Effector memory CD4-positive, alpha-beta T cell (primary cell): ENCODE data around the gene ERICH2.

ENCODE experiments used
- DNase-seq, 3 donors: peaks; one replicate each; pipeline ENCODE4 v3.0.0-alpha.2; 2020
- H3K27ac ChIP-seq: 2 replicates; pipeline ENCODE4 v1.7.0; 2013; ENCODE audit warnings: mild to moderate bottlenecking, low read length, moderate library complexity; ENCODE audit not compliant: insufficient read depth, poor library complexity, severe bottlenecking
- H3K27me3 ChIP-seq: replicated peaks from 2 replicates; pipeline ENCODE4 v1.7.0; 2013; ENCODE audit warnings: mild to moderate bottlenecking, low read length; ENCODE audit not compliant: insufficient read depth, control insufficient read depth, poor library complexity, severe bottlenecking
- H3K36me3 ChIP-seq: 2 replicates; pipeline ENCODE4 v1.7.0; 2013; ENCODE audit warnings: mild to moderate bottlenecking, low read length, moderate library complexity; ENCODE audit not compliant: control insufficient read depth, insufficient read depth
- H3K4me1 ChIP-seq: 2 replicates; pipeline ENCODE4 v1.7.0; 2013; ENCODE audit warnings: low read length, mild to moderate bottlenecking; ENCODE audit not compliant: control insufficient read depth, insufficient read depth, poor library complexity, severe bottlenecking
- H3K4me3 ChIP-seq: 2 replicates; pipeline ENCODE4 v1.7.0; 2013; ENCODE audit warnings: low read length, low read depth, mild to moderate bottlenecking; ENCODE audit not compliant: insufficient read depth, poor library complexity, severe bottlenecking
- H3K9me3 ChIP-seq: 2 replicates; pipeline ENCODE4 v1.7.0; 2013; ENCODE audit warnings: mild to moderate bottlenecking, low read length, moderate library complexity; ENCODE audit not compliant: control insufficient read depth

The ERICH2 gene

DNA sequence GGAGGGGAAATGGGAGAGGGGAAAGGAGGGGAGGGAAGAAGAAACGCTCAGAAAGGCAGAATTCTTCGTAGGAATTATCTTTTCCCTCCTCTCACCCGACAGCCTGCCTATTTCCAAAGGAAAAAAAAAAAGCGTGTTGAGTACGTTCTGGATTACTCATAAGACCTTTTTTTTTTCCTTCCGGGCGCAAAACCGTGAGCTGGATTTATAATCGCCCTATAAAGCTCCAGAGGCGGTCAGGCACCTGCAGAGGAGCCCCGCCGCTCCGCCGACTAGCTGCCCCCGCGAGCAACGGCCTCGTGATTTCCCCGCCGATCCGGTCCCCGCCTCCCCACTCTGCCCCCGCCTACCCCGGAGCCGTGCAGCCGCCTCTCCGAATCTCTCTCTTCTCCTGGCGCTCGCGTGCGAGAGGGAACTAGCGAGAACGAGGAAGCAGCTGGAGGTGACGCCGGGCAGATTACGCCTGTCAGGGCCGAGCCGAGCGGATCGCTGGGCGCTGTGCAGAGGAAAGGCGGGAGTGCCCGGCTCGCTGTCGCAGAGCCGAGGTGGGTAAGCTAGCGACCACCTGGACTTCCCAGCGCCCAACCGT lies 46.4 kb downstream of the ERICH2 start, which contains the start of gene GAD1:
GAD1 (plus strand) TSS at position 384 of the 589 bp plus-strand sequence. CDS start 1,705 bp downstream, outside the sequence.
- peaks cover 78% of the 10 kb centered on the region for H3K27me3 ChIP-seq
- H3K36me3 ChIP-seq, result no peaks in the 10 kb centered on the region
- peak within 1 kb of the TSS; percentile 55 for H3K4me3 ChIP-seq
- H3K4me1 ChIP-seq, result peaks cover 56% of the 10 kb centered on the region
- no peaks in the 10 kb centered on the region for H3K9me3 ChIP-seq
- H3K27ac ChIP-seq, result no peak within 1 kb of the TSS
- DNase-seq, result peak; percentile 15 to 24 (median 17)

DNA sequence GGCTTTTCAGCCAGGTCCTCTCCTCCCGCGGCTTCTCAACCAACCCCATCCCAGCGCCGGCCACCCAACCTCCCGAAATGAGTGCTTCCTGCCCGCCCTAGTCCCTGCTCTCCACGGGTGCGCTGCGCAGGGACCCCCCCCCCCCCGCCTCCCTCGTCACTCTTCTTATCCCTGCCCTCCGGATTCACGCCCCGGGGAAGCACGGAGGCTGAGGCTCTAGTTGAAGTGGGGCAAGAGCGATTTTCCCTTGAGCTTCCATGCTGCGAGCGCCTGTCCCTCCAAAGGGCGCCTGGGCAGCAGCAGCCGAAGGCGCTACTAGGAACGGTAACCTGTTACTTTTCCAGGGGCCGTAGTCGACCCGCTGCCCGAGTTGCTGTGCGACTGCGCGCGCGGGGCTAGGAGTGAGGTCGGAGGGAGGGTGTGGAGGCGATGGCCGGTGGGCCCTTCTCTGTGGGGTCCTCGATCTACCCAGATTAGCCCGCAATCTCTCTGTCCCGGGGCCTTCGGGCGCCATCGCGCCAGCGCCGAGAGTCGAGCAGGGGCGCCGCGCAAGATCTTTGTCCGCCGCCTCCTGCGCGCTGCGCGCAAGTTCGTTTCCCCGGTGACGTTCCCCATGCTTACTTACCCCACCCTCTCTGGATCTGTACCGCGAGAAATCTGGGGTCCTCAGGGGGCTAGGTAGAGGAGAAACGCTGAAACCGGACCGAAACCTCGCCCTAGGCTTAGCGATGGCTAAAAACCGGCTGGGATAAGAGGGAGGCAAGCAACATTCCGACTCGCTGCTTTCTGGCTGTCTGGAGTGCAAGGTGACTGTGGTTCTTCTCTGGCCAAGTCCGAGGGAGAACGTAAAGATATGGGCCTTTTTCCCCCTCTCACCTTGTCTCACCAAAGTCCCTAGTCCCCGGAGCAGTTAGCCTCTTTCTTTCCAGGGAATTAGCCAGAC lies 47.2 kb downstream of the ERICH2 start:
- peaks cover 63% of the 10 kb centered on the region for H3K4me1 ChIP-seq
- H3K27me3 ChIP-seq, result peaks cover 86% of the 10 kb centered on the region
- H3K9me3 ChIP-seq, result no peaks in the 10 kb centered on the region
- no peaks in the 10 kb centered on the region for H3K36me3 ChIP-seq
- H3K27ac ChIP-seq, result no peak overlapping the region
- peak overlapping the region; percentile 55 for H3K4me3 ChIP-seq
- DNase-seq, result no peak

DNA sequence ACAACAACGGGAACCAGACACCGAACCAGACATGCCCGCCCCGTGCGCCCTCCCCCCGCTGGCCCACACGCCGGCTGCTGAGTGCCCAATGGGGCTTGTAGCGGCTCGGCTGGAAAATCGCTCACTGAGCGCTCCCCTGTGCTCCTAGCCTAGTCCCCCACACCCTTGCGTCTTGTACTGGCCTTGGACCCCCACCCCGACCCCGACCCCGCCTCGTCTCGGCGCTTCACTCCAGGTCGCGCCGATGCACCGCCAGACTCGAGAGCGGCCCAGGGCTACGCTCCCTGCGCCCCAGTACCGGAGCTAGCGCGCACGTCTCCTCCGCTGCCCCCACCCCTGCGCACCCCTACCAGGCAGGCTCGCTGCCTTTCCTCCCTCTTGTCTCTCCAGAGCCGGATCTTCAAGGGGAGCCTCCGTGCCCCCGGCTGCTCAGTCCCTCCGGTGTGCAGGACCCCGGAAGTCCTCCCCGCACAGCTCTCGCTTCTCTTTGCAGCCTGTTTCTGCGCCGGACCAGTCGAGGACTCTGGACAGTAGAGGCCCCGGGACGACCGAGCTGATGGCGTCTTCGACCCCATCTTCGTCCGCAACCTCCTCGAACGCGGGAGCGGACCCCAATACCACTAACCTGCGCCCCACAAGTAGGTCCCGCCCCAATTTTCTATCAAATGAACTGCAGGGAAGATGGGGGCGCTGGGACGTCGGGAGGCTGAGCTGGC lies 48.0 kb downstream of the ERICH2 start:
- Histone ChIP-seq H3K27me3 (peaks cover 94% of the 10 kb centered on the region), H3K4me1 (peaks cover 72% of the 10 kb centered on the region), H3K27ac (no peak overlapping the region), H3K9me3 (no peaks in the 10 kb centered on the region), H3K36me3 (no peaks in the 10 kb centered on the region), H3K4me3 (peak overlapping the region; percentile 55)
- DNase-seq, result no peak

DNA sequence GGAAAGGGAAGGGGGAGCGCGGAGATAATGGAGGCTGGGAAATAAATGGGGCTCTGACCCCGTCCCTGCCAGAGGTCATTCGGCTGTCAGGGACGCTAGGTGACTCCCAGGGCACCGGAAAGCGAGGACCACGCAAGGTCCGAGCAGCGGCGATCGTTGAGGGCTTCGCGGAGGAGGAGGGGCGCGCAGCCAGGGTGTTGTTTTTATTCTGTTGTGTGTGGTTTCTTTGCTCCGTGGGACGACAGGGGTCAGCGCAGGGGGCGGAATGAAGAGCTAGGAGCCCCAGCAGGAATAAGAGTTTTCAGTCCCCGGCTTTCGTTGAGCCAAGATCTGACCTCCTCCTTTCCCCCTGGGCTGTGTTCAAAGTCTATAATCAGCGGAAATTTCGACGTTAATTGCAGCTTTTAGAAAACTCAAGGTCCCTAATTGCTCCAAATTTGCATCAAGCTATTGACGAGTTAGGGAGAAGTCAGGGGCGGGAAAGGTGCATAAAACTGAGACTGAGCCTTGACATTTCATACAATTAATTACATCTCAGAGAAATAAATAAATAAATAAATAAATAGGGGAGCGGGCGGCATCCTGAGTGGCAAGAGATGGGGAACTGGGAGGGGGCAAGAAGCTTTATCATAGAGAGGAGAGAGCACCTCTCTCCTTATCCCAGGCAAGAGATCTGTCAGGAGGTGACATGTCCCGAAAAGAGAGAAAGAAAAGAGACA lies 48.7 kb downstream of the ERICH2 start:
- Histone ChIP-seq H3K4me1 (peaks cover 75% of the 10 kb centered on the region), H3K9me3 (no peaks in the 10 kb centered on the region), H3K27ac (no peak overlapping the region), H3K36me3 (no peaks in the 10 kb centered on the region), H3K4me3 (peak overlapping the region; percentile 55), H3K27me3 (peaks cover 94% of the 10 kb centered on the region)
- no peak for DNase-seq

DNA sequence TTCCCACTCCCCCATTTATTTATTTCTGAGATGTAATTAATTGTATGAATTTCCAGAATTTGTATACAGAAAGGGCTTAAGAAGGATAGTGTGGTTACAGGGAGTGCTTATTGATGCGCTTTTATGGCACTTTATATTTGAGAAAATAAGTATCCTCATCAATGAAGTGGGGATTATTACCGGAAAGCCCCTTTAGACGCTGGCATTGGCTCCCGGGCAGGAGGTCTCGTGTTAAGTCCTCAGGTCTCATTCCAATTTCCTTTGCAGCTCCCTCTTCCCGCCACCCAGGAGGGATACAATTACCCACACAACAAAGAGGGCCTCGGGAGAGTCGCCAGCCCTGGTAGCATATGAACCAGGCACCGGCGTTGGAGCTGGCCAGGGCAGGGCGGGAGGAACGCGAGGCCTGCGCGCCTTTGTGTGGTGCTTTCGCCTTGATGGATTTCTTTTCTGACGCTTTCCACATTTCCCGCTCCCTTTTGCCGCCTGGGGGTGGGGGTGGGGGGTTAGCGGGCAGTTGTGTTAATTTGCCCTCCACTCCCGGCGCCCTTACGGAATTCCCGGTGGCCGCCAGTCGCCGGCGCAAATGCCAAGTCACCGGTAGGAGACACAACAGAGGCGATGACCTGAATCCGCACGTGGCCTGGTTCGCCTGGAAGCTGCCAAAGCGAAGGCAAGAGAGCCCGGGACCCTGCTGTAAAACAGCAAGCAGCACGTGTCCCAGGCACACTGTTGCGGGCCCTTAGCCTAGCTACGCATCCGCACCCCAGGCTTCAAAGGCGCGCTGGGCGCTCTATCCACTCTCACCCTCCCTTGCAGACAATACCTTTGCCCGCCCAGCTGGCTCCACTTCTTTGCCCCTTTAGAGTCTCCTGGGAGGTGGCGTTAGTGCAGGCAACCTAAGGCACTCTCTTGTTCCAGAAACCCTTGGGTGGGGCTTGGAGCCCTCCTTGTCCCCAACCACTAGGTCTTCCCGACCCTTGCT lies 49.8 kb downstream of the ERICH2 start:
- Histone ChIP-seq H3K27ac (no peak overlapping the region), H3K4me3 (peak overlapping the region; percentile 47), H3K4me1 (peaks cover 75% of the 10 kb centered on the region), H3K27me3 (peaks cover 88% of the 10 kb centered on the region), H3K9me3 (no peaks in the 10 kb centered on the region), H3K36me3 (no peaks in the 10 kb centered on the region)
- no peak for DNase-seq

DNA sequence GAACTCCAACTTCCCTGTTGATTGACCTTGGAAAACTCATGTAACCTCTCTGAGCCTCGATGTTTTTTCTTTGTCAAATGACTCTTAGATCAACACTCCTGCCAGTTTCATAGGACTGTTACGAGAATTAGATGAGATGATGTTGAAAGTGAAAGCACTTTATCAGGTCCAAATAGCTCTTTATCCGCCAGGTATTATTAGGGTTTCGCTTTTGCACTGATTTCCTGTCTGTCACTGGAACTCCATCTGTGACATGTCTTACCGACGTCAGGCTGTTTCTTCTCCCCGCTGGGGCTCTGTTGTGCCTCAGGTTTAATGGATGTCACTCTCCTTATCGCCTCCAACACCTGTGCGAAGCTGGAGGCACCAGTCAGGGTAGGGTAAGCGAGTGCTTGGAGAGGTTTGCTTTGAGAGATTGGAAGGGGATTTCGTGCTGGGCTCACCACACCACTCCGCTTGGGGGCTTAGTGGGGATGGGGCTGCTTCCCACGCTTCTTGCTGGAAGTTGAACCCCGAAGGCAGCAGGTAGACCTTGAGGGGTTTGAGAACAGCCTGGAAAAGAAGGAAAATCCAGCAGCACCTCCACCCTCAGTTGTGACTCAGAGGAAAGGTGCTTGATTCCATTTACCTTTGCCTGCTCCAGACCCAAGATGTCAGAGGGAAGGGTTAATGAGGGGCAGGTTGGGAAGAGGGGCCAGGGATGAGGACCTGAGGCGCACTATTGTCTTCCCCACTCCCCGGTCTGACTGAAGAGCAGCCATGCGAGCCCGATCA lies 50.8 kb downstream of the ERICH2 start:
- H3K36me3 ChIP-seq, result no peaks in the 10 kb centered on the region
- peaks cover 79% of the 10 kb centered on the region for H3K27me3 ChIP-seq
- peaks cover 66% of the 10 kb centered on the region for H3K4me1 ChIP-seq
- DNase-seq, result peak in 1 of 3 donors; percentile 12
- no peaks in the 10 kb centered on the region for H3K9me3 ChIP-seq
- H3K4me3 ChIP-seq, result peak overlapping the region; percentile 47
- no peak overlapping the region for H3K27ac ChIP-seq

DNA sequence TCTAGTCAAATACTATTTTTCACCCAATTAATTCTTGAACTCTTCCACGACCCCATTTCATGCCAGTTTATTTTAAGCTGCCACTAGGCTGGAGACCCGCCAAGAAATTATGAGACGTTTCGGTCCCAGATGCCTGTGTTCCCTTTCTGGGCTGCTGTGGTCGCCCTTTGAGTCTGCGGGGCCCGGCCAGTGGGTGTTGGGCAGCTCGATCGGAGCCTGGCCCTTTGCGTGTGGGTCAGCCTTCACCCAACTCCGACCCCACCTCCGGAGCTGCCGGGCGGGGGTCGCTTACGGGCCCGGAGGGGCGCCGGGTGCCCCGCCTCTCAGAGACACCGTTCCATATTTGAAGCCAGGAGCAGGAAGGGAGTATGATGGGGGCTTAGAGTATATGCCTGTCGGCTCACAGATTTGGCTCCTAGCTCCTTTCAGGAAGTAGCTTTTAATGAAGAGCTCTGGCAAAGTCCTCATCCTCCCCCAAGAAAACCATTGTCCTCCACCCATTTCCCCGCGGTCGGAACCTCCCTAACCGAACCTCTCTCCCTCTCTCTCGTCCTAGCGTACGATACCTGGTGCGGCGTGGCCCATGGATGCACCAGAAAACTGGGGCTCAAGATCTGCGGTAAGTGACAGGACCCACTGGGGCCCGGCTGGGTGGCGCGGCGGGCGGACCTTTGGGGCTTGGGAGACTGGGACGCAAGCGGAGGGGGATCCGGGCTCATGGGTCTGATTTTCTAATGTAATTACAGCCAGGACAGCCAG lies 51.5 kb downstream of the ERICH2 start:
- Histone ChIP-seq H3K27me3 (peaks cover 71% of the 10 kb centered on the region), H3K9me3 (no peaks in the 10 kb centered on the region), H3K4me1 (peaks cover 58% of the 10 kb centered on the region), H3K27ac (no peak overlapping the region), H3K4me3 (peak overlapping the region; percentile 47), H3K36me3 (no peaks in the 10 kb centered on the region)
- no peak for DNase-seq
